Hepatocyte (in vitro differentiated cells): ENCODE measurements around the gene TNFSF15.

ENCODE experiments used
- EZH2 ChIP-seq: fragments of 200-600 bp; sonication (generic); IDR thresholded peaks from 2 replicates; pipeline ENCODE4 v1.6.1; 2016; ENCODE audit warnings: antibody characterized with exemption, mild to moderate bottlenecking, borderline replicate concordance
- EZH2phosphoT487 ChIP-seq: fragments of 200-600 bp; sonication (generic); IDR thresholded peaks from one replicate; pipeline ENCODE4 v1.6.1; 2018; ENCODE audit warnings: antibody characterized with exemption, mild to moderate bottlenecking, low read depth, moderate library complexity; ENCODE audit not compliant: unreplicated experiment, severe bottlenecking
- TF ChIP-seq, protein P1 (sequence below): fragments of 200-600 bp; sonication (generic); IDR thresholded peaks from 2 replicates; pipeline ENCODE4 v1.5.1; 2016; ENCODE audit warnings: antibody characterized with exemption, mild to moderate bottlenecking; ENCODE audit not compliant: poor library complexity

GRCh38 chr9:114849450-114849849 lies 43.6 kb upstream of the TNFSF15 start:
- TF ChIP-seq, protein P1, sequence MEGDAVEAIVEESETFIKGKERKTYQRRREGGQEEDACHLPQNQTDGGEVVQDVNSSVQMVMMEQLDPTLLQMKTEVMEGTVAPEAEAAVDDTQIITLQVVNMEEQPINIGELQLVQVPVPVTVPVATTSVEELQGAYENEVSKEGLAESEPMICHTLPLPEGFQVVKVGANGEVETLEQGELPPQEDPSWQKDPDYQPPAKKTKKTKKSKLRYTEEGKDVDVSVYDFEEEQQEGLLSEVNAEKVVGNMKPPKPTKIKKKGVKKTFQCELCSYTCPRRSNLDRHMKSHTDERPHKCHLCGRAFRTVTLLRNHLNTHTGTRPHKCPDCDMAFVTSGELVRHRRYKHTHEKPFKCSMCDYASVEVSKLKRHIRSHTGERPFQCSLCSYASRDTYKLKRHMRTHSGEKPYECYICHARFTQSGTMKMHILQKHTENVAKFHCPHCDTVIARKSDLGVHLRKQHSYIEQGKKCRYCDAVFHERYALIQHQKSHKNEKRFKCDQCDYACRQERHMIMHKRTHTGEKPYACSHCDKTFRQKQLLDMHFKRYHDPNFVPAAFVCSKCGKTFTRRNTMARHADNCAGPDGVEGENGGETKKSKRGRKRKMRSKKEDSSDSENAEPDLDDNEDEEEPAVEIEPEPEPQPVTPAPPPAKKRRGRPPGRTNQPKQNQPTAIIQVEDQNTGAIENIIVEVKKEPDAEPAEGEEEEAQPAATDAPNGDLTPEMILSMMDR: no peak
- no peak for TF ChIP-seq EZH2phosphoT487
- no peak for TF ChIP-seq EZH2
